C1 segment of cervical spinal cord (tissue), 14 donors: ENCODE measurements around the gene NSG1.
A peak's percentile ranks its signal among the peaks of the same experiment; 100 is the strongest.
"Not testable (repeated sequence)": the region's sequence is repeated elsewhere in the genome, so short reads cannot be mapped to it uniquely, and the experiment has no call there.

Experiments used
- DNase-seq, 14 donors: peaks; one replicate each; lab custom pipeline; 2025; lab: John Stamatoyannopoulos, UW

NSG1 gene, protein sequence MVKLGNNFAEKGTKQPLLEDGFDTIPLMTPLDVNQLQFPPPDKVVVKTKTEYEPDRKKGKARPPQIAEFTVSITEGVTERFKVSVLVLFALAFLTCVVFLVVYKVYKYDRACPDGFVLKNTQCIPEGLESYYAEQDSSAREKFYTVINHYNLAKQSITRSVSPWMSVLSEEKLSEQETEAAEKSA

DNA sequence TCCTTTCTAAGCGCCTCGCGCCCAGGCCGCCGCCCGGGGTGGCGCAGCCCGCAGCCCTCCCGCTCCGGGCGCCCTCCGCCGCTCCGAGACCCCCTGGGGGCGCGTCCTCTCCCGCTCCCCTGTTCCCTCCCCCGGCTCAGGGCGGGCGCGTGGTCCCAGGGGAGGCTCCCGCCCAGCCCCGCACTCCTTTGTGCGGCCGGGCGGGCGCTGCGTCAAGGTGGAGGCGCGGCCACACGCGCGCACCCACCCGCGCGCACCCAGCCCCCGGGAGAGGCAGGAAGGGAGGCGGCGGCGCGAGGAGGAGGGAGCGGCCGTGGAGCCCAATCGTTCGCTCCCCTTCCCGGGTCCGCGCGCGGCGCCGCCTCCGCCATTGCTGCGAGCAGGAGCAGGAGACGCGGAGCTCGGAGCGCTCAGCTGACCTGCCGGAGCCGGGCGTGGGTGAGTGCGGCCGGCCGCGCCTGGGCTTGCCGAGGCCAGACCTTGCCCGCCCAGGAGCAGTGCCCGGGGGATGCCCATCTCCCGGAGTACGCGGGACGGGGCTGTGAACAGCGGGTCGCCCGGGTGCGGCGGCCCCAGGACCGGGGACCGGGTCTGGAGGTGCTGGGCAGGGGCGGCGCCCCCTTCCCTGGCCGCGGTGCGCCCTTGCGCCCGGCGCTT lies at the start of gene NSG1:
TSS of gene NSG1 (plus strand) at position 367 of the 657 bp plus-strand sequence. CDS start 528 bp downstream, outside the sequence.
- DNase-seq = peak in 1 of 14 donors; percentile 43

DNA sequence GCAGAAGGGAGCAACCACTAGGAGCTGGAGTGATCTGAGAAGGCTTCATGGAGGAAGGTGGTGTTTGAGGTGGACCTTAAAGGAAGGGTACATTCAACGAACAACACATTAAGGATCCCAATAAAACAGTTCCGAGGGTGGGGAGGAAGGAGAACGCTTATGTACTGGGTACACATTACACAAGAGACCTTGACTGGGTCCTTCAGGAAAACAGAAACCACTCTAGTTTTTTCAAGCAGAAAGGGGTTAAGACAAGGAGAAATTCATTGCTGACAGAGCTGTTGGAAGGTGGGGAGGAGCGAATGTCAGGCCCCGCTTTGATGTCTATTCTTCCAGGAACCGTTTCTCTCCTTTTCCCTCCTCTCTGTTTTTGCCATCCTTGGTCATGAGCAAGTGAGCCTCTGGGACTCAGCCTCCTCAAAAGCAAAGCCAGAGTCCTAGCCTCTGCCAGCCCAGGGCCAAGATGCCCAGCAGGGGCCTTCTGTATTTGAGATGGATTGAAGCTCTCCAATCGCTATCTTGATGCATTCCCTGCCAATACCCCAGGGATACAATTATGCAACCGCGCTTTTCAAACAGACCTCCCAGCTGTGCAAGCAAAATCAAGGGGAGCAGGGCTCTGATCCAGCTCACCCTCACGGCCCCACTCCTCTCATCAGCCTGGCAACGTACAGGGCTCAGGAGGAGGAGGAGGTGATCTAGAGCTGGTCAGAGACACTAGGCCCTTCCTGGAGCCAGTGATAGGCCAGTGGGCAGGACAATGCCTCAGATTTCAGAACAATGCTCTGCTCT lies 48.5 kb upstream of the NSG1 start:
- no peak for DNase-seq

DNA sequence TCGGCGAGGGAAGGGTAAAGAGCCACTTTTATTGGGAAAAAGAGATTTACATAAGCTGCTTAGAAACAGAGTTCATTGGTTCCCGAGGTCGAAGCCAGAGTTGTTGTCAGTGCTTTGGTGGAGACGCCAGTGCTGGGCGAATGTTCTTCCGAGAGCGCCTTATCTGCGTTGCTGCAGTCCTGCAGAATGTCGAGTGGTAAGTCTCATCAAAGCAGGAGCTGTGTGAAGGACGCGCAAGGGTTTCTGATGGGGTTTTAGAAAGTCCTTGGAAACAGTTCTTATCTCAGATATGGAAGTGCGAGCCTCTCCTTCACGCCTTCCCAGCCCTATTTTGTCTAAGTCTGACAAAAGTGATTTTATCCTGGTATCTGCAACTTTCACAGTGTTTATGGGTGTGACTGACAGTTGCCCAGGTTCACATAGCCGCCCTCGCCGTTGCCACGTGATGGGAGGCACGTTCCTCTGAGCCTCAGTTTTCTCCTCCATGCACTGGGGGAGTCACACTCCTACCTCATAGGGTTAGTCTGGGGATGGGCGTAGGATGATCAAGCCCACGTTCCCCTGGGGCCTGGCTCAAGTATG lies 47.3 kb upstream of the NSG1 start:
- DNase-seq = no peak

DNA sequence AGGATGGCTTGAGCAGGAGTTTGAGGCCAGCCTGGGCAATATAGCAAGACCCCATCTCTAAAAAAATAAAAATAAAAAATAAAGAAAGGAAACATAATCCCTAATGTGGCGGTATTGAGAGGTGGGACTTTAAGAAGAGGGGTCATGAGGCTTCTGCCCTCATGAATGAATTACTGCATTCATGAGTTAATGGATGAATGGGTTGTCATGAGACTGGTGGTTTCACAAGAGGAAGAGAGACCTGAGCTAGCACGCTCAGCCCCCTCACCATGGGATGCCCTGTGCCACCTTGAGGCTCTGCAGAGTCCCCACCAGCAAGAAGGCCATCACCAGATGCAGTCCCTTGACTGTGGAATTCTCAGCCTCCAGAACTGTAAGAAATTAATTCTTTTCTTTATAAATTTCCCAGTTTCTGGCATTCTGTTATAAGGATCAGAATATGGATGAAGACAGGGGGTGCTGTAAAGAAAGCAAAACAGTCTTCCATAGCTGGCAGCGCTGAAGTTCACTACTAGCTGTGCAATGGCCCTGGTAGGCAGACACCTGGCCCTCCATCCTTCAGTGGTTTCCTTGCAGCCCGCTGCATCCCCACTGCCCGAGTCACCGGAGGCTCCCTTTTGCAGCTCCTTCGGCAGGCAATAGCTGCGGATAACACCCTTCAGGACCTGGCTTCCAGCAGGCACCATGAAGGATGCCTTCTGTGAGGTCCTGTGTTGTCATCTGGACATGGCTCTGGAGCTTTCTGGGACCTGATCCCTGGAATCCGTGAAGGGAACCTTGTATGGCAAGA lies 44.8 kb upstream of the NSG1 start:
- no peak for DNase-seq

DNA sequence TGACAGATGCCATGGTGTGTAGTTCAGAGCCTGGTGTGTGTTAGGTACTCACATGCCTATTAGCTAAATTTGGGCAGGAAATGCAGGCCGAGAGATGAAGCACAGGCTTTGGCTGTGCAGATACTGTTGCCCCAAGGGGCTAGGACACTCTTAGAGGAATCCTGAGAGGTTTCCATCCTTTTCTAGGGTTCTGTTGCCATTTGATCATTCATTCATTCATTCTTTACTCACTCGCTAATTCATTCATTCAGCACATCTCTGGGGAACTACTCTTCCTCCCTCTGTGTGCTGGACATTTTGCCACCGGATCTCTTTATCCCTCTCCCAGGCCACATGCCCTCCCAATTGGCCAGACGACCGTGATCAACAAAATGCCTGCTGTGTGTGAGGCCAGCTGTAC lies 43.9 kb upstream of the NSG1 start:
- no peak for DNase-seq

DNA sequence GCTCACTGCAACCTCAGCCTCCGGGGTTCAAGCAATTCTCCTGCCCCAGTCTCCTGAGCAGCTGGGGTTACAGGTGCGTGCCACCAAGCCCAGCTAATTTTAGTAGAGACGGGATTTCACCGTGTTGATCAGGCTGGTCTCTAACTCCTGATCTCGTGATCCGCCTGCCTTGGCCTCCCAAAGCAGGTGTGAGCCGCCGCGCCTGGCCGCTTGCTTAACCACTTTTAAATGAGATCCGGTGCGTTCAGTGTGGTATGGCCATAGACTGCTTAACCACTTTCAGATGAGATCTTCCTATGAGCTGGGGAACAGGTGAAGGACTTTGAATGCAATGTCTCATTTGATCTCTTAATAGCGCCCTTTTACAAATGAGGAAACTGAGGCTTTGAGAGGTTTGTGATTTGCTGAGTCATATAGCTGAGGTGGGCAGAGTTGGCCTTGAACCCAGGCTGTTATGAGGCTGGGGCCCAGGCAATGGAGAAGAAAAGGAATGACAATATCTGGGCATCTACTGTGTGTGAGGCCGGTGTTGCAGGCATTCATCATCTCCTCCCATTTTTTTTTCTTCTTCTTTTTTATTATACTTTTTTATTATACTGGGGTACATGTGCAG lies 41.9 kb upstream of the NSG1 start:
- no peak for DNase-seq

DNA sequence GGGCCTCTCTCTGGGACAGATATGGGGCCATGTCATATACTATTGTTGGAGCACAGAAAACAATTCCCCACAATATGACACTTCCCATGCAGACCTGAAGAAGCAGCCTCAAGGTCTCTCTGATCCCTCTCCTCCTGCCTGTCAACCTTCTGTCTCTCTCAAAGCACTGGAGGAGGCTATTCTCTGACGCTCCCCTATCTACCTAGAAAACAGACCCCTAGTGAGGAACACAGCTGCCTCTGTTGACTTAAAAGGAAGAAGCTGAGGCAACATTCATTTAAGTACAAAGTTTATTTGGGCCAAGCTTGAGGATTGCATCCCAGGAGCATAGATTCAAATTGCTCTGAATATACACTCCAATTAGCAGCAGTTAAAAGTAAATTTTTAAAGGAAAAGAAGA lies 39.3 kb upstream of the NSG1 start:
- no peak for DNase-seq

DNA sequence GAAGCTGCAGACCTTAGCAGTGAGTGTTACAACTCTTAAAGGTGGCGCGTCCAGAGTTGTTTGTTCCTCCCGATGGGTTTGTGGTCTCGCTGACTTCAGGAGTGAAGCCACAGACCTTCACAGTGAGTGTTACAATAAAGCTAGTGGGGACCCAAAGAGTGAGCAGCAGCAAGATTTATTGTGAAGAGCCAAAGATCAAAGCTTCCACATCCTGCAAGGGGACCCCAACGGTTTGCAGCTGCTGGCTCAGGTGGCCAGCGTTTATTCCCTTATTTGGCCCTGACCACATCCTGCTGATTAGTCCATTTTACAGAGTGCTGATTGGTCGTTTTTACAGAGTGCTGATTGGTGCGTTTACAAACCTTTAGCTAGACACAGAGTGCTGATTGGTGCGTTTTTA lies 38.3 kb upstream of the NSG1 start:
- DNase-seq = not testable (repeated sequence)

DNA sequence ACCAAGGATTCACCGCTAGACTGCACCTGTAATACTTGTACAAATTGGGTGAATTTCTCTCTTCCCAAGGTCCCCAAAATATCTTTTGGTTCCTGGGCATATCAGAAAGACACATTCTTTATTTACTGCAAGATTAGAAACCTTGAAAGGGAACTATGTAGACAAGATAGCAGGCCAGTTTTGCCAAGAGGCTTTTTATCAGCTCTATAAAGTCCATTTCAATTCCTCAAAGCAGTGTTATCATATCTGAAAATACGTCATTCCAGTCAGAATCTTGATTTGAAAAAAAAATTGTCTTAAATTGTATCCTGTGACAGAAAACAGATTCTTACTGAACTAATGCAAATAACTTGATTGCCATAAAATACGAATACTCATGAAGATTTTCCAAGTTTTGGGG lies 37.0 kb upstream of the NSG1 start:
- no peak for DNase-seq

DNA sequence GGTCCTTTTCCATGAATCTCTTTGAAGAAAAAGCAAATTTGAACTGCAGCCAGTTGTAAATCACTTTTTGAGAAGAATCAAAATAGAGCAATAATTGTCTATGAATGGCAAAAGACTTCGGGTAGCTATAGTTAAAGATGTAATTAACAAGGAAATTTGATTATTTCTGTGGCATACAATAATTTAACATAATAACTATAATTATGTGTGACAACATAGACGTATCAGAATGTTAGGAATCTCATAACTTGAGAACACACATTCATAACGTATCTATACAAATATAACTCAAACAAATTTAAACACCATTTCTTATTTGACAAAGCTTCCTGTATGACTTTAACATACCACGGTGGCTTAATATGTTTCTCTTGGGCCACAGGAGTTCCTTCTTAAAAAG lies 36.0 kb upstream of the NSG1 start:
- DNase-seq = no peak

DNA sequence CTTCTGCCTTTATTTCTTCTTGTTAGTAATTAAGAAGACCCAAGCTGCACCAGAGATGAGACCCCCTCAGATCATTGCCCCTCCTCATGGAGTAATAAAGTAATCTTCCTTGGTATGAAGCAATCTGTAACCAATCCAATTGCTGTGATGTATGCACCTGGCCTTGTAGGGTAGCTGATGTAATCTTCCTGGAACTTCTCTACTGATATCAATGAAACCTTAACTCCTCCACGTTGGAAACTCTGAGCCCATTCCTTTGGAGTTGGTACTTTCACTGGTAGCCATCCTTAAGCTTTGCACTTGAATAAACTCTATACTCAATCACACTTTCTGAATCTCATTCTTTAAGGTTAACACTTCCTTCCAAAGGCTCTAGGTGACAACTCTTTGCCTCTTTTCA lies 31.6 kb upstream of the NSG1 start:
- DNase-seq = no peak

DNA sequence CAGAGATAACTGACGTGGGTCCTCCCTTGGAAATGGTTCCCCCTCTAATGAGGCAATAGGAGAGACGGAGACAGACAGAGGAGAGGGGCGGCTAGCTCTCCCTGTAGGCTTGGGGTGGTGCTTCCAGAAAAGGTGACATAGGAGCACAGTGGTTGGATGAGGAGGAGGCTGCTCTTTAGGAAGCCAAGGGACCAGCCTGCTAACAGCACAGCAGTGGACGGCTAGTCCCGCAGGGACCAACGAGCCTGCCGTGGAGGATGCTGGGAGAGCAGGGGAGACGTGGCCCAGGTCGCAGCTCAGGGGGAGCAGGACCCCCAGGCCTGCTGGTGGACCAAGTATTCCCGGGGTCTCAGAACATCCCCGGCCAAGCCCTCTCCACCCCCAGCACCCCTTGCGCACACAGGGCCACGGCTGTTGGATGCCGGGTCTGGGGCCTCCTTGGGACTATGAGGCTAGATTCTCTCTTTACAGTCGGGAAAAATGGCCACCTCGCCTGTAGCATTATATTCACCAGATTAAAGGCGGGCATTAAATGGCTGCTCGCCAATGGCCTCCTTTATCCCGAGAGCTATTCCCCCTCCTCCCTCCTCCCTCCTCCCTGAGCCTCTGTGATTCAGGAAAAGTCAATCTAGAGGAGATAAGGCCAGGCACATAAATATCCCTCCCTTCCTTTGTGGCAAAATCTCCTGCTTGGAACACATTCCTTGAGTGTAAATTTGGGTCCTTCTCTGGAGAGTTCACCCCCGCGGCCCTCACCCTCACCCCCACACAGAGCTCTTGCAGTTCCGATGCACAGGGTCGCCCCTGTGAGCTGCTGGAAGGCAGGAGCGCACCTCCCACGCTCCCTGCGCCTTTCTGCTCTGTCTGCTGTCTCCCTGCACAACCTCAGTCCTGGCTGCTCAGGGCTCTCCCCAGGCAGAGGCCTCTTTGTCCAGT lies 30.5 kb upstream of the NSG1 start:
- no peak for DNase-seq

DNA sequence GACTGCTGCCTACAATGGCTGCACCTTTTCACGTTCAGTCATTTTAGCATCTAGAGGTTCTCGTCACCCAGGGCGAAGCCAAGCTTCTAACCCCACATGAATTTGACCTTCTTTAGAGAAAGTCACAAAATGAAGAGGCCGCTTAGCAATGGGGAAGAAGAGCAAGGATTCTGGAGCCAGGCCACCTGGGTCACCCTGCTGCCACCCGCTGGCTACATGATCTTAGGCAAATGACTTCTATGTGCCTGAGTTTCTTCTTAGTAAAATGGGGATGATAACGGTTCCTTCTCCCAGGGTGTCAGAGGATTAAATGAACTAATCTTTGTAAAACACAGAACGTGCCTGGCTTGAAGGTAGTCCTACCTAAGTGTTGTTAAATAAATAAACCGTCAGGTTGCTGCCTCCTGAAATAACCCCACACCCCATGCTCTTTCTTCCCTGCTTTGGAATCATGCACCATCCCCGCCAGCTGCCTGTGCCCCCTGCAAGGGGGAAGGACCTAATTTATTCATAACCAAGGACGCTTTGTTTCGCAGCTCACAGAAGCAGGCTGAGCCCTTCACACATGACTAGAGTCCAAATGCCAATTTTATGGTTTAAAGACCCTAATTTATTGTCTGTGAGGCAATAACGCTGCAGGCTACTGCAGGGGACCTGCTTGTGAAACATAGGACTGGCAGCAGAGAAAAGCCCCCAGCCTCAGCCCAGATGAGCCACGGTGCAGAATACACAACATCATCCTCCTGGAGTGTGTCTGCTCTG lies 28.6 kb upstream of the NSG1 start:
- no peak for DNase-seq

DNA sequence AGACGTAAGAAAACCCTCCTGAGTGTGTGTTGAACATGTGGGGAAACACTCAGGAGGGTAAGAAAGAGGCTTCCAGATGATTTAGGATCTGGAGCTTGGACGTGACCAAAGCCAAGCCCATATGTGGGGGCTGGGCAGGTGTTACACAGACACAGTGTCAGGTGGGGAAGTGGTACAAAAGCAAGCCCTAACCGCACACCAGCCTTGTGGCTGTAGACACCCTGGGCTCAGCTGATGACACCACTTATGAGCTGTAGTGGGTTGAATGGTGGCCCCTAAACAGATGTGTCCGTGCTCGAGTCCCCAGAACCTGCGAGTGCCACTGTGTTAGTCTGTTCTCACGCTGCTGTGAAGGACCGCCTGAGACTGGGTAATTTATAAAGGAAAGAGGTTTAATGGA lies 25.0 kb upstream of the NSG1 start:
- DNase-seq = no peak

DNA sequence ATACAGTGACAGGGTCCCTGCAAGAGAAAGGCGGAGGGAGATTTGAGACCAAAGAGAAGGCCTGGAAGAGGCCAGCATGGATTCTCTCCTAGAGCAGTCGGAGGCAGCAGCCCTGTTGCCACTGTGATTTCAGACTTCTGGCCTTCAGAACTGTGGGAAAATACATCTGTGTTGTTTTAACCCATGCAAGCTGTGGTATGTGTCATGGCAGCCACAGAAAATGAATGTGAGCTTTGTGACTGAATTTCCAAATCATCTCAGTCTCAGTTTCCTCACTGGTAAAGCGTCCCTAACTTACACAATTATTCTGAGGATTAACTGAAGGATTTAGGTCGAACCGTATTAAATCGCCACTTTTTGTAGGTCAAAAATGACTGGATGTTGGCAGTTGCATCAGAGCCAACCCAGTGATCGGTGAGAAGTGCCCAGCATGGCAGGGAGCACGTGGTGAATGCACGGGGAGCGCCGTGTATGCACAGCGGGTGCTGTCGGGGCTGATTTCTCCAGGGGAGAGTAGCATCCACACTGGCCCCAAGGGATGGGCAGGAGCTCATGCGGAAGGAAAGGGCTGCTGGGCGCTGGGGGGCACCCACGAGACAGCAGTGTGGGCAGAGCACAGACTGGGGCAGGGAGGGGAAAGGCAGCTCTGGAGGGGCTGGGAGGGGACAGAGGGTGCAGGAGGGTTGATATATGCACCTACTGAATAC lies 23.8 kb upstream of the NSG1 start:
- no peak for DNase-seq

DNA sequence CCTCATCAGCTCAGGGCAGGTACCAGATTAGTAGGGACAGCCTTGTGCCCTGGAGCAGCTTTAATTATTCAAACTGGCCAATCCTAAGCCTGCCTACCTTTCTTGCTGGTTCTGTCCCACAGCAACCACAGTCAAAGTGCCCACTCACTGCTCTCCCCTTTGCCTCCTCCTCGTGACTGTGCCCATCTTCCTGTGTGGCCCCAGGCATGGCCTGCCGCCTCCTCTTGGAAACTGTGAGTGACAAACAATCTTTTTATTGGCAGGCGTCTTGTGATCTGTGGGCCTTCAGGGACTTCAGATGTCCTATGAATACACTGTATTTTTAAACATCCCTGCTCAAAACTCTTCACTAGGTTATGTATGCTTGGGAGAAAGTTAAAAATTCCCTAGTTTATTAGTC lies 22.8 kb upstream of the NSG1 start:
- DNase-seq = no peak

DNA sequence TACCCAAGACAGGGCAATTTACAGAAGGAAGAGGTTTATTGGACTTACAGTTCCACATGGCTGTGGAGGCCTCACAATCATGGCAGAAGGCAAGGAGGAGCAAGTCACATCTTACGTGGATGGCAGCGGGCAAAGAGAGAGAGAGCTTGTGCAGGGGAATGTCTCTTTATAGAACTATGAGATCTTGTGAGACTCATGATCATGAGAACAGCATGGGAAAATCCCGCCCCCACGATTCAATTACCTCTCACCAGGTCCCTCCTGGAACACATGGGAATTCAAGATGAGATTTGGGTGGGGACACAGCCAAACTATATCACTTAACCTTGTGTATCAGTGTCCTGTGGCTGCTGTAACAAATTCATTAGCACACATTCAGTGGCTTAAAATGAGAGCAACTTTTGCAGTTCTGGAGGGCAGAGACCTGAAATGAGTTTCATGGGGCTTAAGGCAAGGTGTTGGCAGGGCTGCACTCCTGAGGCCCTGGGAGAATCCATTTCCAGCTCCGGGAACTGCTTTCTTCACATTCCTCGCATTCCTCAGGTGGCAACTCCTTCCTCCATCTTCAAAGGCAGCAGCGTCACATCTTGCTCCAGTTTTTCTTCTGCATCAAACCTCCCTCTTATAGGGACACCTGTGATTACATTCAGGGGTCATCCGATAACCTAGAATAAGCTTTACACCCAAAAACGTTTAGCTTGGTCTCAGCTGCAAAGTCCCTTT lies 22.3 kb upstream of the NSG1 start:
- DNase-seq = no peak
